ENCODE results near the gene CADPS2. TPM values are rescaled to one million over a fixed set of nuclear protein-coding genes. Genes with fewer than 3 reads are reported as not detected.

The CADPS2 gene
- total and polyA plus RNA-seq, 10 of the 15 experiments (the other 5 are each of a cell fraction or from before 2014, with no cell fraction given): 0.05 to 7.5 (median 0.25) TPM

- peak; percentile 16; the same call in 1 of the 2 replicates for TF ChIP-seq ZBTB40 (IDR thresholded peaks at IDR 0.05; ENCODE audit: borderline replicate concordance)
- TF ChIP-seq STAT1 (conservative IDR thresholded peaks at IDR 0.05): no peak
- TF ChIP-seq NR2F1 (conservative IDR thresholded peaks at IDR 0.05): peak; percentile 88
- TF ChIP-seq BMI1 (IDR thresholded peaks at IDR 0.05; ENCODE audit: borderline replicate concordance): peak; percentile 35; the same call in 1 of the 2 replicates
- peak; percentile 71 for TF ChIP-seq MEF2B (IDR thresholded peaks at IDR 0.05; ENCODE audit: partially characterized antibody, poor library complexity, severe bottlenecking)
- TF ChIP-seq IKZF2 (IDR thresholded peaks at IDR 0.05): peak; percentile 72 to 79
- TF ChIP-seq ATF7 (IDR thresholded peaks at IDR 0.05; ENCODE audit: low read depth): peak; percentile 49; the same call in 1 of the 2 replicates
- peak; percentile 80; the same call in 1 of the 2 replicates for TF ChIP-seq BACH1 (IDR thresholded peaks at IDR 0.05; ENCODE audit: borderline replicate concordance)
- peak in 1 of 2 experiments; percentile 35; a peak in 1 of 4 replicates for TF ChIP-seq BHLHE40 (IDR thresholded peaks at IDR 0.05; ENCODE audit: borderline replicate concordance in 1 of 2, low read depth in 2 of 2, low read length in 1 of 2)
- 0 out of 2 replicates have a peak, but pooled peaks have one; percentile 24 for TF ChIP-seq PKNOX1 (IDR thresholded peaks at IDR 0.05)
- no peak for TF ChIP-seq MTA3 (IDR thresholded peaks at IDR 0.05; ENCODE audit: borderline replicate concordance, low read length)
- no peak for TF ChIP-seq CHD1 (IDR thresholded peaks at IDR 0.05; ENCODE audit: low read depth, low read length)
- TF ChIP-seq MTA2 (IDR thresholded peaks at IDR 0.05; ENCODE audit: low read depth): peak; percentile 100
- peak; percentile 93; the same call in 1 of the 2 replicates for TF ChIP-seq BCL11A (IDR thresholded peaks at IDR 0.05; ENCODE audit: low read depth, low read length)
- TF ChIP-seq, protein P1, sequence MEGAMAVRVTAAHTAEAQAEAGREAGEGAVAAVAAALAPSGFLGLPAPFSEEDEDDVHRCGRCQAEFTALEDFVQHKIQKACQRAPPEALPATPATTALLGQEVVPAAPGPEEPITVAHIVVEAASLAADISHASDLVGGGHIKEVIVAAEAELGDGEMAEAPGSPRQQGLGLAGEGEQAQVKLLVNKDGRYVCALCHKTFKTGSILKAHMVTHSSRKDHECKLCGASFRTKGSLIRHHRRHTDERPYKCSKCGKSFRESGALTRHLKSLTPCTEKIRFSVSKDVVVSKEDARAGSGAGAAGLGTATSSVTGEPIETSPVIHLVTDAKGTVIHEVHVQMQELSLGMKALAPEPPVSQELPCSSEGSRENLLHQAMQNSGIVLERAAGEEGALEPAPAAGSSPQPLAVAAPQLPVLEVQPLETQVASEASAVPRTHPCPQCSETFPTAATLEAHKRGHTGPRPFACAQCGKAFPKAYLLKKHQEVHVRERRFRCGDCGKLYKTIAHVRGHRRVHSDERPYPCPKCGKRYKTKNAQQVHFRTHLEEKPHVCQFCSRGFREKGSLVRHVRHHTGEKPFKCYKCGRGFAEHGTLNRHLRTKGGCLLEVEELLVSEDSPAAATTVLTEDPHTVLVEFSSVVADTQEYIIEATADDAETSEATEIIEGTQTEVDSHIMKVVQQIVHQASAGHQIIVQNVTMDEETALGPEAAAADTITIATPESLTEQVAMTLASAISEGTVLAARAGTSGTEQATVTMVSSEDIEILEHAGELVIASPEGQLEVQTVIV (IDR thresholded peaks at IDR 0.05; ENCODE audit: borderline replicate concordance, partially characterized antibody): no peak
- peak; percentile 90 for TF ChIP-seq DPF2 (IDR thresholded peaks at IDR 0.05)
- TF ChIP-seq JUND (IDR thresholded peaks at IDR 0.05; ENCODE audit: low read depth, low read length): 0 out of 2 replicates have a peak, but pooled peaks have one; percentile 61
Measured at GRCh38 chr7:122746948-122747347, 139.3 kb downstream of the CADPS2 start (continued).
